ENCODE results near the gene RHBDF1.

DNA sequence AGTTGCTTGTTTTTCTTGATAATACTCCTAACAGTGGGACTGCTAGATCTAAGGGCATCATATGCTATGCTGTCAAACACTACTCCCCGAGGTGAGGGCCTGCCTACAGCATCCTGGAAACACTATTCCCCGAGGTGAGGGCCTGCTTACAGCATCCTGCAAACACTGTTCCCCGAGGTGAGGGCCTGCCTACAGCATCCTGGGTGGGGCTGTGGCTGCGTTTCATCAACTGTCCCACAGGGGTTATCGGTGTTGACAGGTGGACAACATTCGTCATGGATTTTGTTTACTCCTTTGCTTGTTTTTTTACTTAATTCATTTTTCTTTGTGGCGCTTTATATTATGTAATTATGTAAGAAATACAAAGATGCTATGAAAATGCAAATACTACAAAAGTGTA is 43.6 kb upstream of the RHBDF1 start:
- TF ChIP-seq POLR2A (IDR thresholded peaks at IDR 0.05; ENCODE audit: low read depth, low read length) (no peak), POU2F2 (IDR thresholded peaks at IDR 0.05; ENCODE audit: low read depth, low read length) (no peak), POLR2AphosphoS5 (IDR thresholded peaks at IDR 0.05; ENCODE audit: low read depth, low read length) (no peak), TAF1 (IDR thresholded peaks at IDR 0.05; ENCODE audit: low read depth, low read length) (no peak)
